ENCODE results near the gene OR51B2. TPM values are rescaled to one million over a fixed set of nuclear protein-coding genes. Genes with fewer than 3 reads are reported as not detected.
"Not testable (repeated sequence)": the region's sequence is repeated elsewhere in the genome, so short reads cannot be mapped to it uniquely, and the experiment has no call there.

OR51B2 gene
- total and polyA plus RNA-seq, 2 donors (not counting 1 experiment from before 2014, with no cell fraction given): not detected

DNA sequence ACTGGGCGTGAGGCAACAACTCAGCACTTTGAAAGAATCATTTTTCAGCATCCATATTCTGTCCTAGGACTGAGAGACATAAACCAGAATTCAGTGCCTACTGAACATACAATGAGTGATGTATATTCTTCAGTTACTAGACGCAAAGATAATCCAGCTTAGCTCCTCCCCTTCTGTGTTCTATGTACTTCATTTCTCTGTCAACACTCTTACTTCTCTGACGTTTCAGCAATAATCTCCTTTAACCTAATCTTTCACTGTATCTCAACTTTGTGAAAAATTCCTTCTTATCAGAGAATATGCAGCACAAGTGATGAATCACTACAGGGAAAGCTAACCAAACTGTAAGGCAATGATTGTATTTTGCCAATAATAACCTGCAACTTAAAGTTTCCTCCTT is 21.7 kb upstream of the OR51B2 start:
- peak overlapping the region; percentile 49 for H2AFZ ChIP-seq (ENCODE audit: low read length)
- DNase-seq (ENCODE audit: low read depth in 2 of 2): peak in 1 of 2 donors; percentile 36
- no peaks in the 10 kb centered on the region for H3K9me3 ChIP-seq (ENCODE audit: control insufficient read depth, insufficient read depth, low read depth, low read length)
- H3K27me3 ChIP-seq (ENCODE audit: control insufficient read depth, insufficient read depth, low read length): no peaks in the 10 kb centered on the region
- H3K9ac ChIP-seq (ENCODE audit: insufficient read depth, low read length): no peak overlapping the region
- H3K4me2 ChIP-seq (ENCODE audit: extremely low read depth, insufficient read depth, low read length): no peak overlapping the region
- no peaks in the 10 kb centered on the region for H3K36me3 ChIP-seq (ENCODE audit: control insufficient read depth, insufficient read depth, low read length)
- H3K27ac ChIP-seq (ENCODE audit: insufficient read depth, low read length): no peak overlapping the region
- H4K20me1 ChIP-seq (ENCODE audit: control insufficient read depth, extremely low read depth, insufficient read depth, low read length): no peaks in the 10 kb centered on the region
- no peaks in the 10 kb centered on the region for H3K4me1 ChIP-seq (ENCODE audit: control insufficient read depth, extremely low read depth, insufficient read depth, low read length)
- H3K79me2 ChIP-seq (ENCODE audit: control insufficient read depth, insufficient read depth, low read length): no peaks in the 10 kb centered on the region
- H3K4me3 ChIP-seq (replicated peaks in 1 of 4; ENCODE audit: control extremely low read depth in 1 of 4, insufficient read depth in 1 of 4, low read depth in 3 of 4, low read length in 4 of 4): no peak overlapping the region
- no peak for TF ChIP-seq EZH2 (IDR thresholded peaks at IDR 0.05; ENCODE audit: low read length, missing control alignments)
- no peak for TF ChIP-seq CTCF (conservative IDR thresholded peaks at IDR 0.05 in 1 of 2, IDR thresholded peaks at IDR 0.05 in 1 of 2; ENCODE audit: low read depth in 1 of 2, low read length in 2 of 2)

GRCh38 chr11:5343474-5344335 is 19.6 kb upstream of the OR51B2 start, which contains the start of gene OR51B5:
TSS of gene OR51B5 (minus strand) at chr11:5343524. CDS start at chr11:5343524, 0 bp downstream.
- no peaks in the 10 kb centered on the region for H3K79me2 ChIP-seq (ENCODE audit: control insufficient read depth, insufficient read depth, low read length)
- H3K4me2 ChIP-seq (ENCODE audit: extremely low read depth, insufficient read depth, low read length): no peak within 1 kb of the TSS
- no peaks in the 10 kb centered on the region for H3K4me1 ChIP-seq (ENCODE audit: control insufficient read depth, extremely low read depth, insufficient read depth, low read length)
- H4K20me1 ChIP-seq (ENCODE audit: control insufficient read depth, extremely low read depth, insufficient read depth, low read length): no peaks in the 10 kb centered on the region
- H3K9ac ChIP-seq (ENCODE audit: insufficient read depth, low read length): no peak within 1 kb of the TSS
- TF ChIP-seq EZH2 (IDR thresholded peaks at IDR 0.05; ENCODE audit: low read length, missing control alignments) (no peak), CTCF (conservative IDR thresholded peaks at IDR 0.05 in 1 of 2, IDR thresholded peaks at IDR 0.05 in 1 of 2; ENCODE audit: low read depth in 1 of 2, low read length in 2 of 2) (no peak)
- no peak within 1 kb of the TSS for H3K27ac ChIP-seq (ENCODE audit: insufficient read depth, low read length)
- no peaks in the 10 kb centered on the region for H3K27me3 ChIP-seq (ENCODE audit: control insufficient read depth, insufficient read depth, low read length)
- peak in 1 of 2 donors; percentile 24 for DNase-seq (ENCODE audit: low read depth in 2 of 2)
- H3K36me3 ChIP-seq (ENCODE audit: control insufficient read depth, insufficient read depth, low read length): no peaks in the 10 kb centered on the region
- no peak within 1 kb of the TSS for H3K4me3 ChIP-seq (replicated peaks in 1 of 4; ENCODE audit: control extremely low read depth in 1 of 4, insufficient read depth in 1 of 4, low read depth in 3 of 4, low read length in 4 of 4)
- no peak within 1 kb of the TSS for H2AFZ ChIP-seq (ENCODE audit: low read length)
- H3K9me3 ChIP-seq (ENCODE audit: control insufficient read depth, insufficient read depth, low read depth, low read length): no peaks in the 10 kb centered on the region

DNA sequence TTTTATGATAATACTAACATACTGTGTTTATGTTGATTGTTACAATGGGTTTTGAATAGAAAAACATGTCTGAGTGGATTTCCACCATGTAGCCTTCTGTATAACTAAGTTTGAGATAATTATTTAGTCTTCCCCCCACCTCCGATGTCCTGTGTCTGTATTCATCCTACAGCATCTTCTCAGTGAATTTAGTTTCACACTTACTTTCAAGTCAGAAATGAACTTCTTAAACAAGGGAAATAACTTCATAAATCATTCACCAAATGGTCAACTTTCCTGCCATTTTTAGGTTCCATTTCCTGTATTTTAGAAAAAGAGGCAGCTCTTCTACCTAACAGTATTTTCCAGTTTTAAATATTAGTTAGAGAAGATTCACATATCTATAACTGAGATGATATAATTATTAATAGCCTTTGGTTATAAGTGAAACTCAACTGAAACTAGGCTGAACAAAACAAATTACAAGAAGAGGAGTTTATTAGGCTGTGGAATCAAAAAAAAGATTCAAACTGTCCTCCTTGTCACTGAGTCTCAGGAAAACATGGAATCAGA is 15.8 kb upstream of the OR51B2 start:
- Histone ChIP-seq H3K9me3 (ENCODE audit: control insufficient read depth, insufficient read depth, low read depth, low read length) (no peaks in the 10 kb centered on the region), H4K20me1 (ENCODE audit: control insufficient read depth, extremely low read depth, insufficient read depth, low read length) (no peaks in the 10 kb centered on the region), H3K9ac (ENCODE audit: insufficient read depth, low read length) (no peak overlapping the region), H3K27ac (ENCODE audit: insufficient read depth, low read length) (no peak overlapping the region), H3K4me1 (ENCODE audit: control insufficient read depth, extremely low read depth, insufficient read depth, low read length) (no peaks in the 10 kb centered on the region), H3K4me2 (ENCODE audit: extremely low read depth, insufficient read depth, low read length) (no peak overlapping the region), H2AFZ (ENCODE audit: low read length) (no peak overlapping the region), H3K4me3 (replicated peaks in 1 of 4; ENCODE audit: control extremely low read depth in 1 of 4, insufficient read depth in 1 of 4, low read depth in 3 of 4, low read length in 4 of 4) (no peak overlapping the region), H3K36me3 (ENCODE audit: control insufficient read depth, insufficient read depth, low read length) (no peaks in the 10 kb centered on the region), H3K79me2 (ENCODE audit: control insufficient read depth, insufficient read depth, low read length) (no peaks in the 10 kb centered on the region), H3K27me3 (ENCODE audit: control insufficient read depth, insufficient read depth, low read length) (no peaks in the 10 kb centered on the region)
- TF ChIP-seq EZH2 (IDR thresholded peaks at IDR 0.05; ENCODE audit: low read length, missing control alignments) (no peak), CTCF (conservative IDR thresholded peaks at IDR 0.05 in 1 of 2, IDR thresholded peaks at IDR 0.05 in 1 of 2; ENCODE audit: low read depth in 1 of 2, low read length in 2 of 2) (no peak)
- DNase-seq (ENCODE audit: low read depth in 2 of 2): no peak

DNA sequence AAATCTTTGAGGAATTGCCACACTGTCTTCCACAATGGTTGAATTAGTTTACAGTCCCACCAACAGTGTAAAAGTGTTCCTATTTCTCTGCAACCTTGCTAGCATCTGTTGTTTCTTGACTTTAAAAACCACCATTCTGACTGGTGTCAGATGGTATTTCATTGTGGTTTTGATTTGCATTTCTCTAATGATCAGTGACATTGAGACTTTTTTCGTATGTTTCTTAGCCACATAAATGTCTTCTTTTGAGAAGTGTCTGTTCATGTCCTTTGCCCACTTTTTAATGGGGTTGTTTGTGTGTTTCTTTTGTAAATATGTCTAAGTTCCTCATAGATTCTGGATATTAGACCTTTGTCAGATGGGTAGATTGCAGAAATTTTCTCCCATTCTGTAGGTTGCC is 13.2 kb upstream of the OR51B2 start:
- not testable (repeated sequence) for H3K4me2 ChIP-seq (ENCODE audit: extremely low read depth, insufficient read depth, low read length); H3K27ac ChIP-seq (ENCODE audit: insufficient read depth, low read length); H3K9ac ChIP-seq (ENCODE audit: insufficient read depth, low read length); H3K4me1 ChIP-seq (ENCODE audit: control insufficient read depth, extremely low read depth, insufficient read depth, low read length); DNase-seq (ENCODE audit: low read depth in 2 of 2); H3K27me3 ChIP-seq (ENCODE audit: control insufficient read depth, insufficient read depth, low read length); H4K20me1 ChIP-seq (ENCODE audit: control insufficient read depth, extremely low read depth, insufficient read depth, low read length); H3K9me3 ChIP-seq (ENCODE audit: control insufficient read depth, insufficient read depth, low read depth, low read length); H3K4me3 ChIP-seq (replicated peaks in 1 of 4; ENCODE audit: control extremely low read depth in 1 of 4, insufficient read depth in 1 of 4, low read depth in 3 of 4, low read length in 4 of 4); H3K79me2 ChIP-seq (ENCODE audit: control insufficient read depth, insufficient read depth, low read length); H2AFZ ChIP-seq (ENCODE audit: low read length); H3K36me3 ChIP-seq (ENCODE audit: control insufficient read depth, insufficient read depth, low read length)

Measured in fibroblast of lung (primary cell).